Karpas-422 (cell line): ENCODE data around the gene PCDH9. TPM values are rescaled to one million over a fixed set of nuclear protein-coding genes. Genes with fewer than 3 reads are reported as not detected.

ENCODE experiments used
- DNase-seq: peaks from one replicate; pipeline ENCODE4 v3.0.0-alpha.2; 2015
- H2AFZ ChIP-seq: fragments of 200-600 bp; sonication (generic); 2 replicates; pipeline ENCODE4 v1.6.1; 2014; ENCODE audit warnings: antibody characterized with exemption, low read length, mixed read lengths
- H3K27ac ChIP-seq: fragments of 200-600 bp; sonication (generic); 2 replicates; pipeline ENCODE4 v1.5.1; 2014; ENCODE audit warnings: mild to moderate bottlenecking, low read length, moderate library complexity
- H3K27me3 ChIP-seq: fragments of 200-600 bp; sonication (generic); 2 replicates; pipeline ENCODE4 v1.6.1; 2014; ENCODE audit warnings: low read length, mixed read lengths
- H3K36me3 ChIP-seq: fragments of 200-600 bp; sonication (generic); 2 replicates; pipeline ENCODE4 v1.6.1; 2014; ENCODE audit warnings: low read length, mixed read lengths; ENCODE audit not compliant: insufficient read depth
- H3K4me1 ChIP-seq: fragments of 200-600 bp; sonication (generic); 2 replicates; pipeline ENCODE4 v1.6.1; 2014; ENCODE audit warnings: mild to moderate bottlenecking, low read length, mixed read lengths
- H3K4me2 ChIP-seq: fragments of 200-600 bp; sonication (generic); 2 replicates; pipeline ENCODE4 v1.6.1; 2014; ENCODE audit warnings: low read length, low read depth, mild to moderate bottlenecking; ENCODE audit not compliant: poor library complexity, severe bottlenecking
- H3K4me3 ChIP-seq: fragments of 200-600 bp; sonication (generic); 2 replicates; pipeline ENCODE4 v1.5.1; 2014; ENCODE audit warnings: mild to moderate bottlenecking, antibody characterized with exemption, low read length, mixed read lengths
- H3K79me2 ChIP-seq: fragments of 200-600 bp; sonication (generic); 2 replicates; pipeline ENCODE4 v1.6.1; 2014; ENCODE audit warnings: mild to moderate bottlenecking, low read length, mixed read lengths
- H3K9ac ChIP-seq: fragments of 200-600 bp; sonication (generic); 2 replicates; pipeline ENCODE4 v1.6.0; 2014; ENCODE audit warnings: low read length
- H3K9me2 ChIP-seq: fragments of 200-600 bp; sonication (generic), shearing (Covaris generic); replicated peaks from 2 replicates; pipeline ENCODE4 v1.6.0; 2014; ENCODE audit warnings: mild to moderate bottlenecking, low read length, moderate library complexity; ENCODE audit not compliant: insufficient read depth
- H3K9me3 ChIP-seq: fragments of 300-700, 200-600 bp; sonication (generic); 2 replicates; pipeline ENCODE4 v1.6.1; 2014; ENCODE audit warnings: low read length, mixed read lengths
- H4K20me1 ChIP-seq: fragments of 200-600 bp; sonication (generic); 2 replicates; pipeline ENCODE4 v1.6.1; 2014; ENCODE audit warnings: mild to moderate bottlenecking, antibody characterized with exemption, low read length, low read depth; ENCODE audit not compliant: insufficient read depth
- total RNA-seq: library from RNA; depleted of rRNA; stranded (reverse); fragments of >200 nt; shearing (Covaris generic); gene quantifications from 2 replicates; pipeline ENCODE4 v1.2.3, GENCODE V29; 2014; ENCODE audit warnings: low replicate concordance

The PCDH9 gene
- total RNA-seq, 1 experiment from 2014 or later: 5.8 TPM

- no peaks in the 10 kb centered on the region for H4K20me1 ChIP-seq
Measured at GRCh38 chr13:66972659-66973058, 257.5 kb downstream of the PCDH9 start.

GRCh38 chr13:66971004-66971403 is 259.1 kb downstream of the PCDH9 start:
- Histone ChIP-seq H3K27me3 (no peaks in the 10 kb centered on the region), H3K36me3 (no peaks in the 10 kb centered on the region), H3K9ac (no peak overlapping the region), H3K9me3 (peaks cover 5% of the 10 kb centered on the region; the same call in 1 of the 2 replicates), H4K20me1 (no peaks in the 10 kb centered on the region), H2AFZ (no peak overlapping the region), H3K4me1 (0 out of 2 replicates have a peak, but pooled peaks cover 3% of the 10 kb centered on the region), H3K79me2 (no peaks in the 10 kb centered on the region), H3K9me2 (no peaks in the 10 kb centered on the region), H3K4me2 (no peak overlapping the region), H3K27ac (no peak overlapping the region), H3K4me3 (no peak overlapping the region)
- DNase-seq: no peak

More at GRCh38 chr13:66972659-66973058, 257.5 kb downstream of the PCDH9 start:
- no peaks in the 10 kb centered on the region for H3K9me2 ChIP-seq
- H3K79me2 ChIP-seq: no peaks in the 10 kb centered on the region
- peaks cover 5% of the 10 kb centered on the region; the same call in 1 of the 2 replicates for H3K9me3 ChIP-seq
- no peaks in the 10 kb centered on the region for H3K27me3 ChIP-seq
- no peak overlapping the region for H2AFZ ChIP-seq
- DNase-seq: no peak
- 0 out of 2 replicates have a peak, but pooled peaks cover 3% of the 10 kb centered on the region for H3K4me1 ChIP-seq
- H3K4me3 ChIP-seq: no peak overlapping the region
- no peak overlapping the region for H3K4me2 ChIP-seq
- no peak overlapping the region for H3K27ac ChIP-seq
- no peaks in the 10 kb centered on the region for H3K36me3 ChIP-seq
- H3K9ac ChIP-seq: no peak overlapping the region

- Histone ChIP-seq H3K4me1 (0 out of 2 replicates have a peak, but pooled peaks cover 3% of the 10 kb centered on the region), H3K27ac (no peak overlapping the region), H4K20me1 (no peaks in the 10 kb centered on the region), H3K9ac (no peak overlapping the region), H3K4me2 (no peak overlapping the region), H3K9me3 (peaks cover 3% of the 10 kb centered on the region; the same call in 1 of the 2 replicates), H3K79me2 (no peaks in the 10 kb centered on the region), H3K27me3 (no peaks in the 10 kb centered on the region), H2AFZ (peak overlapping the region; percentile 74), H3K9me2 (no peaks in the 10 kb centered on the region), H3K36me3 (no peaks in the 10 kb centered on the region), H3K4me3 (no peak overlapping the region)
- DNase-seq: no peak
Measured at GRCh38 chr13:66969291-66969690, 260.8 kb downstream of the PCDH9 start.

GRCh38 chr13:66967811-66968597 is 262.1 kb downstream of the PCDH9 start:
- Histone ChIP-seq H4K20me1 (no peaks in the 10 kb centered on the region), H3K4me3 (no peak overlapping the region), H3K27ac (no peak overlapping the region), H3K4me2 (no peak overlapping the region), H2AFZ (no peak overlapping the region), H3K79me2 (no peaks in the 10 kb centered on the region), H3K36me3 (no peaks in the 10 kb centered on the region), H3K9me2 (no peaks in the 10 kb centered on the region), H3K9ac (no peak overlapping the region), H3K9me3 (peaks cover 3% of the 10 kb centered on the region; the same call in 1 of the 2 replicates), H3K27me3 (no peaks in the 10 kb centered on the region), H3K4me1 (0 out of 2 replicates have a peak, but pooled peaks cover 3% of the 10 kb centered on the region)
- no peak for DNase-seq

- Histone ChIP-seq H2AFZ (no peak overlapping the region), H3K27me3 (no peaks in the 10 kb centered on the region), H3K4me2 (no peak overlapping the region), H3K9ac (no peak overlapping the region), H3K36me3 (no peaks in the 10 kb centered on the region), H3K4me1 (0 out of 2 replicates have a peak, but pooled peaks cover 3% of the 10 kb centered on the region), H3K4me3 (no peak overlapping the region), H3K9me2 (no peaks in the 10 kb centered on the region), H3K27ac (no peak overlapping the region), H4K20me1 (no peaks in the 10 kb centered on the region), H3K79me2 (no peaks in the 10 kb centered on the region), H3K9me3 (no peaks in the 10 kb centered on the region)
- no peak for DNase-seq
Measured at GRCh38 chr13:66965181-66965580, 265.0 kb downstream of the PCDH9 start.

GRCh38 chr13:66962953-66963352 is 267.2 kb downstream of the PCDH9 start:
- Histone ChIP-seq H3K9me3 (no peaks in the 10 kb centered on the region), H3K27me3 (no peaks in the 10 kb centered on the region), H3K9ac (no peak overlapping the region), H3K4me3 (no peak overlapping the region), H3K9me2 (no peaks in the 10 kb centered on the region), H4K20me1 (no peaks in the 10 kb centered on the region), H3K36me3 (no peaks in the 10 kb centered on the region), H3K27ac (no peak overlapping the region), H3K4me1 (no peaks in the 10 kb centered on the region), H3K79me2 (no peaks in the 10 kb centered on the region), H3K4me2 (no peak overlapping the region), H2AFZ (no peak overlapping the region)
- no peak for DNase-seq

- Histone ChIP-seq H2AFZ (no peak overlapping the region; the same call in 1 of the 2 replicates), H3K4me3 (no peak overlapping the region)
Measured at GRCh38 chr13:66958611-66959010, 271.5 kb downstream of the PCDH9 start.

GRCh38 chr13:66952507-66952906 is 277.6 kb downstream of the PCDH9 start:
- H3K9me3 ChIP-seq: no peaks in the 10 kb centered on the region
- no peak for DNase-seq

More at GRCh38 chr13:66958611-66959010, 271.5 kb downstream of the PCDH9 start:
- Histone ChIP-seq H3K4me2 (no peak overlapping the region), H4K20me1 (no peaks in the 10 kb centered on the region), H3K27ac (no peak overlapping the region), H3K9me2 (no peaks in the 10 kb centered on the region), H3K4me1 (no peaks in the 10 kb centered on the region), H3K9ac (no peak overlapping the region), H3K27me3 (no peaks in the 10 kb centered on the region), H3K9me3 (no peaks in the 10 kb centered on the region), H3K79me2 (no peaks in the 10 kb centered on the region), H3K36me3 (no peaks in the 10 kb centered on the region)
- no peak for DNase-seq

More at GRCh38 chr13:66952507-66952906, 277.6 kb downstream of the PCDH9 start:
- no peak overlapping the region for H3K9ac ChIP-seq
- H3K4me2 ChIP-seq: no peak overlapping the region
- H3K27ac ChIP-seq: no peak overlapping the region
- no peaks in the 10 kb centered on the region for H3K9me2 ChIP-seq
- H3K4me1 ChIP-seq: no peaks in the 10 kb centered on the region
- H2AFZ ChIP-seq: 0 out of 2 replicates have a peak overlapping the region, but pooled peaks have one; percentile 20
- no peaks in the 10 kb centered on the region for H4K20me1 ChIP-seq
- H3K27me3 ChIP-seq: no peaks in the 10 kb centered on the region
- no peaks in the 10 kb centered on the region for H3K36me3 ChIP-seq
- H3K79me2 ChIP-seq: no peaks in the 10 kb centered on the region
- no peak overlapping the region for H3K4me3 ChIP-seq
